Karpas-422 (cell line): ENCODE measurements around the gene DLGAP4. TPM values are rescaled to one million over a fixed set of nuclear protein-coding genes. Genes with fewer than 3 reads are reported as not detected.

ENCODE experiments used
- DNase-seq: peaks from one replicate; pipeline ENCODE4 v3.0.0-alpha.2; 2015
- H2AFZ ChIP-seq: fragments of 200-600 bp; sonication (generic); 2 replicates; pipeline ENCODE4 v1.6.1; 2014; ENCODE audit warnings: antibody characterized with exemption, low read length, mixed read lengths
- H3K27ac ChIP-seq: fragments of 200-600 bp; sonication (generic); 2 replicates; pipeline ENCODE4 v1.5.1; 2014; ENCODE audit warnings: mild to moderate bottlenecking, low read length, moderate library complexity
- H3K27me3 ChIP-seq: fragments of 200-600 bp; sonication (generic); 2 replicates; pipeline ENCODE4 v1.6.1; 2014; ENCODE audit warnings: low read length, mixed read lengths
- H3K36me3 ChIP-seq: fragments of 200-600 bp; sonication (generic); 2 replicates; pipeline ENCODE4 v1.6.1; 2014; ENCODE audit warnings: low read length, mixed read lengths; ENCODE audit not compliant: insufficient read depth
- H3K4me1 ChIP-seq: fragments of 200-600 bp; sonication (generic); 2 replicates; pipeline ENCODE4 v1.6.1; 2014; ENCODE audit warnings: mild to moderate bottlenecking, low read length, mixed read lengths
- H3K4me2 ChIP-seq: fragments of 200-600 bp; sonication (generic); 2 replicates; pipeline ENCODE4 v1.6.1; 2014; ENCODE audit warnings: low read length, low read depth, mild to moderate bottlenecking; ENCODE audit not compliant: poor library complexity, severe bottlenecking
- H3K4me3 ChIP-seq: fragments of 200-600 bp; sonication (generic); 2 replicates; pipeline ENCODE4 v1.5.1; 2014; ENCODE audit warnings: mild to moderate bottlenecking, antibody characterized with exemption, low read length, mixed read lengths
- H3K79me2 ChIP-seq: fragments of 200-600 bp; sonication (generic); 2 replicates; pipeline ENCODE4 v1.6.1; 2014; ENCODE audit warnings: mild to moderate bottlenecking, low read length, mixed read lengths
- H3K9ac ChIP-seq: fragments of 200-600 bp; sonication (generic); 2 replicates; pipeline ENCODE4 v1.6.0; 2014; ENCODE audit warnings: low read length
- H3K9me2 ChIP-seq: fragments of 200-600 bp; sonication (generic), shearing (Covaris generic); replicated peaks from 2 replicates; pipeline ENCODE4 v1.6.0; 2014; ENCODE audit warnings: mild to moderate bottlenecking, low read length, moderate library complexity; ENCODE audit not compliant: insufficient read depth
- H3K9me3 ChIP-seq: fragments of 300-700, 200-600 bp; sonication (generic); 2 replicates; pipeline ENCODE4 v1.6.1; 2014; ENCODE audit warnings: low read length, mixed read lengths
- H4K20me1 ChIP-seq: fragments of 200-600 bp; sonication (generic); 2 replicates; pipeline ENCODE4 v1.6.1; 2014; ENCODE audit warnings: mild to moderate bottlenecking, antibody characterized with exemption, low read length, low read depth; ENCODE audit not compliant: insufficient read depth
- total RNA-seq: library from RNA; depleted of rRNA; stranded (reverse); fragments of >200 nt; shearing (Covaris generic); gene quantifications from 2 replicates; pipeline ENCODE4 v1.2.3, GENCODE V29; 2014; ENCODE audit warnings: low replicate concordance

DLGAP4 gene
- total RNA-seq, 1 experiment from 2014 or later = 7.5 TPM

- no peaks in the 10 kb centered on the region for H3K36me3 ChIP-seq
- no peaks in the 10 kb centered on the region for H4K20me1 ChIP-seq
- no peak overlapping the region for H3K4me3 ChIP-seq
- no peak overlapping the region for H3K4me2 ChIP-seq
- H2AFZ ChIP-seq = no peak overlapping the region
- no peaks in the 10 kb centered on the region for H3K27me3 ChIP-seq
- no peaks in the 10 kb centered on the region for H3K4me1 ChIP-seq
- no peaks in the 10 kb centered on the region for H3K9me3 ChIP-seq
- no peaks in the 10 kb centered on the region for H3K9me2 ChIP-seq
- H3K79me2 ChIP-seq = no peaks in the 10 kb centered on the region
- DNase-seq = no peak
- no peak overlapping the region for H3K9ac ChIP-seq
- H3K27ac ChIP-seq = no peak overlapping the region
These were observed 55.3 kb downstream of the DLGAP4 start for GRCh38 chr20:36361406-36361805.

- no peaks in the 10 kb centered on the region for H3K4me1 ChIP-seq
- no peaks in the 10 kb centered on the region for H3K36me3 ChIP-seq
- H4K20me1 ChIP-seq = no peaks in the 10 kb centered on the region
- no peaks in the 10 kb centered on the region for H3K27me3 ChIP-seq
- no peaks in the 10 kb centered on the region for H3K9me2 ChIP-seq
- no peak overlapping the region for H3K4me3 ChIP-seq
- no peak for DNase-seq
- no peak overlapping the region for H3K27ac ChIP-seq
- no peaks in the 10 kb centered on the region for H3K79me2 ChIP-seq
- no peak overlapping the region for H2AFZ ChIP-seq
- no peak overlapping the region for H3K9ac ChIP-seq
- no peak overlapping the region for H3K4me2 ChIP-seq
- no peaks in the 10 kb centered on the region for H3K9me3 ChIP-seq
These were observed 56.1 kb downstream of the DLGAP4 start for GRCh38 chr20:36362261-36362660.

- Histone ChIP-seq H3K27me3 (no peaks in the 10 kb centered on the region), H4K20me1 (no peaks in the 10 kb centered on the region), H3K9me3 (no peaks in the 10 kb centered on the region), H3K36me3 (no peaks in the 10 kb centered on the region), H3K79me2 (no peaks in the 10 kb centered on the region), H3K4me1 (no peaks in the 10 kb centered on the region), H3K4me2 (no peak overlapping the region), H2AFZ (no peak overlapping the region), H3K27ac (no peak overlapping the region), H3K9me2 (no peaks in the 10 kb centered on the region), H3K9ac (no peak overlapping the region), H3K4me3 (no peak overlapping the region)
- no peak for DNase-seq
These were observed 57.0 kb downstream of the DLGAP4 start for GRCh38 chr20:36362978-36363713.

- no peaks in the 10 kb centered on the region for H3K36me3 ChIP-seq
- no peak overlapping the region for H3K27ac ChIP-seq
- H3K9me2 ChIP-seq = no peaks in the 10 kb centered on the region
- H3K4me2 ChIP-seq = no peak overlapping the region
- no peak overlapping the region for H2AFZ ChIP-seq
- H3K27me3 ChIP-seq = no peaks in the 10 kb centered on the region
- no peaks in the 10 kb centered on the region for H3K4me1 ChIP-seq
- no peak for DNase-seq
- H3K79me2 ChIP-seq = no peaks in the 10 kb centered on the region
- H3K9me3 ChIP-seq = no peaks in the 10 kb centered on the region
- no peak overlapping the region for H3K4me3 ChIP-seq
- H3K9ac ChIP-seq = no peak overlapping the region
- H4K20me1 ChIP-seq = no peaks in the 10 kb centered on the region
These were observed 58.4 kb downstream of the DLGAP4 start for GRCh38 chr20:36364506-36364905.

- no peaks in the 10 kb centered on the region for H3K4me1 ChIP-seq
- H3K36me3 ChIP-seq = no peaks in the 10 kb centered on the region
- no peak overlapping the region for H3K9ac ChIP-seq
- H4K20me1 ChIP-seq = no peaks in the 10 kb centered on the region
- H3K27me3 ChIP-seq = no peaks in the 10 kb centered on the region
- no peak for DNase-seq
- H2AFZ ChIP-seq = no peak overlapping the region
- no peaks in the 10 kb centered on the region for H3K9me2 ChIP-seq
- no peak overlapping the region for H3K4me2 ChIP-seq
- H3K4me3 ChIP-seq = no peak overlapping the region
- no peaks in the 10 kb centered on the region for H3K9me3 ChIP-seq
- no peak overlapping the region for H3K27ac ChIP-seq
- no peaks in the 10 kb centered on the region for H3K79me2 ChIP-seq
These were observed 60.7 kb downstream of the DLGAP4 start for GRCh38 chr20:36366623-36367369.

- Histone ChIP-seq H3K4me3 (no peak overlapping the region), H3K9ac (no peak overlapping the region), H4K20me1 (no peaks in the 10 kb centered on the region), H3K4me1 (no peaks in the 10 kb centered on the region), H3K79me2 (no peaks in the 10 kb centered on the region), H3K9me3 (no peaks in the 10 kb centered on the region), H3K27ac (no peak overlapping the region), H2AFZ (no peak overlapping the region), H3K4me2 (no peak overlapping the region), H3K27me3 (no peaks in the 10 kb centered on the region), H3K9me2 (no peaks in the 10 kb centered on the region), H3K36me3 (no peaks in the 10 kb centered on the region)
- no peak for DNase-seq
These were observed 61.2 kb downstream of the DLGAP4 start for GRCh38 chr20:36367370-36367745.

- H2AFZ ChIP-seq = no peak overlapping the region
- no peaks in the 10 kb centered on the region for H3K4me1 ChIP-seq
- no peaks in the 10 kb centered on the region for H3K36me3 ChIP-seq
- H3K79me2 ChIP-seq = no peaks in the 10 kb centered on the region
- H4K20me1 ChIP-seq = no peaks in the 10 kb centered on the region
- H3K9me3 ChIP-seq = no peaks in the 10 kb centered on the region
- no peak overlapping the region for H3K4me2 ChIP-seq
- H3K4me3 ChIP-seq = no peak overlapping the region
- no peaks in the 10 kb centered on the region for H3K27me3 ChIP-seq
- no peaks in the 10 kb centered on the region for H3K9me2 ChIP-seq
- no peak overlapping the region for H3K9ac ChIP-seq
- no peak overlapping the region for H3K27ac ChIP-seq
- DNase-seq = no peak
These were observed 62.0 kb downstream of the DLGAP4 start for GRCh38 chr20:36367907-36368799.

- H2AFZ ChIP-seq = no peak overlapping the region
- H3K4me1 ChIP-seq = no peaks in the 10 kb centered on the region
- no peak overlapping the region for H3K4me2 ChIP-seq
- no peaks in the 10 kb centered on the region for H4K20me1 ChIP-seq
- H3K9me3 ChIP-seq = no peaks in the 10 kb centered on the region
- DNase-seq = no peak
- no peak overlapping the region for H3K27ac ChIP-seq
- H3K4me3 ChIP-seq = no peak overlapping the region
- no peak overlapping the region for H3K9ac ChIP-seq
- no peaks in the 10 kb centered on the region for H3K27me3 ChIP-seq
- H3K36me3 ChIP-seq = no peaks in the 10 kb centered on the region
- H3K9me2 ChIP-seq = no peaks in the 10 kb centered on the region
- H3K79me2 ChIP-seq = no peaks in the 10 kb centered on the region
These were observed 62.7 kb downstream of the DLGAP4 start for GRCh38 chr20:36368869-36369268.
